WTC11 (cell line): ENCODE data around the gene KIF26A. TPM values are rescaled to one million over a fixed set of nuclear protein-coding genes. Genes with fewer than 3 reads are reported as not detected.

Source experiments
- ATAC-seq: fragments of 200-7000 bp; cut with Tn5 transposase; 2 replicates; pipeline ENCODE4 v1.10.0; 2021; ENCODE audit warnings: mild to moderate bottlenecking, moderate library complexity
- CTCF ChIA-PET: fragments of 300-600 bp; sonication (Branson Sonifier 250); formaldehyde crosslinking; loops from one replicate; lab custom pipeline; 2021; ENCODE audit warnings: antibody characterized with exemption; lab: Charles Lee
- POLR2A ChIA-PET: fragments of 350-600 bp; sonication (Branson Sonifier 250); formaldehyde crosslinking; loops from one replicate; lab custom pipeline; 2021; ENCODE audit warnings: antibody characterized with exemption; lab: Charles Lee
- DNase-seq: peaks from one replicate; pipeline ENCODE4 v3.0.0; 2021; ENCODE audit warnings: low spot score
- H3K27ac Mint-ChIP-seq: 2 replicates; pipeline ENCODE4 v1.8.0; 2021; ENCODE audit warnings: mixed read lengths
- H3K27me3 Mint-ChIP-seq: 2 replicates; pipeline ENCODE4 v1.8.0; 2021; ENCODE audit warnings: low read depth, mild to moderate bottlenecking, moderate library complexity, mixed read lengths
- H3K36me3 Mint-ChIP-seq: 2 replicates; pipeline ENCODE4 v1.8.0; 2021; ENCODE audit warnings: mixed read lengths
- H3K4me1 Mint-ChIP-seq: 2 replicates; pipeline ENCODE4 v1.8.0; 2022; ENCODE audit warnings: mixed read lengths
- H3K4me3 Mint-ChIP-seq: 2 replicates; pipeline ENCODE4 v1.8.0; 2021; ENCODE audit warnings: mild to moderate bottlenecking, moderate library complexity, mixed read lengths
- H3K9me3 Mint-ChIP-seq: 2 replicates; pipeline ENCODE4 v1.8.0; 2021; ENCODE audit warnings: mixed read lengths
- ATF2 ChIP-seq: sonication (generic); formaldehyde crosslinking; IDR thresholded peaks from 2 replicates; pipeline ENCODE4 v1.8.1; 2022; ENCODE audit warnings: low read depth, missing genetic modification reagents, borderline replicate concordance
- CREM ChIP-seq: sonication (generic); formaldehyde crosslinking; IDR thresholded peaks from 2 replicates; pipeline ENCODE4 v1.8.1; 2022; ENCODE audit warnings: mild to moderate bottlenecking, missing genetic modification reagents, moderate library complexity
- E2F4 ChIP-seq: sonication (generic); formaldehyde crosslinking; IDR thresholded peaks from 2 replicates; pipeline ENCODE4 v1.8.1; 2022; ENCODE audit warnings: low read depth, mild to moderate bottlenecking, moderate library complexity, missing genetic modification reagents, borderline replicate concordance
- EMX1 ChIP-seq: fragments of 250-450 bp; sonication (Bioruptor Pico); IDR thresholded peaks from 2 replicates; pipeline ENCODE4 v1.8.0; 2021; ENCODE audit warnings: mild to moderate bottlenecking
- FOXK1 ChIP-seq: sonication (generic); formaldehyde crosslinking; IDR thresholded peaks from 2 replicates; pipeline ENCODE4 v1.8.0; 2022; ENCODE audit warnings: mild to moderate bottlenecking, moderate library complexity, missing genetic modification reagents
- GTF2I ChIP-seq: fragments of 250-450 bp; sonication (Bioruptor Pico); conservative IDR thresholded peaks from 2 replicates; pipeline ENCODE4 v1.4.0; 2021; ENCODE audit warnings: mild to moderate bottlenecking
- HMGXB4 ChIP-seq: sonication (generic); formaldehyde crosslinking; IDR thresholded peaks from 2 replicates; pipeline ENCODE4 v1.8.1; 2023; ENCODE audit warnings: mild to moderate bottlenecking, moderate library complexity, missing genetic modification reagents
- JAZF1 ChIP-seq: fragments of 250-450 bp; sonication (Bioruptor Pico); IDR thresholded peaks from 2 replicates; pipeline ENCODE4 v1.9.0; 2021; ENCODE audit warnings: moderate library complexity, mild to moderate bottlenecking, inconsistent platforms
- KAT7 ChIP-seq: sonication (generic); formaldehyde crosslinking; IDR thresholded peaks from 2 replicates; pipeline ENCODE4 v1.8.1; 2023; ENCODE audit warnings: missing genetic modification reagents, mild to moderate bottlenecking, borderline replicate concordance
- NFYB ChIP-seq: sonication (generic); formaldehyde crosslinking; conservative IDR thresholded peaks from 2 replicates; pipeline ENCODE4 v1.8.0; 2022; ENCODE audit warnings: low read depth, missing genetic modification reagents
- NR2C2 ChIP-seq: sonication (generic); formaldehyde crosslinking; IDR thresholded peaks from 2 replicates; pipeline ENCODE4 v1.8.0; 2022; ENCODE audit warnings: mild to moderate bottlenecking, missing genetic modification reagents
- NR3C1 ChIP-seq: sonication (generic); formaldehyde crosslinking; conservative IDR thresholded peaks from 2 replicates; pipeline ENCODE4 v1.8.1; 2023; ENCODE audit warnings: low read depth, mild to moderate bottlenecking, missing genetic modification reagents
- OVOL2 ChIP-seq: fragments of 250-450 bp; sonication (Bioruptor Pico); IDR thresholded peaks from 2 replicates; pipeline ENCODE4 v1.9.0; 2021; ENCODE audit warnings: mild to moderate bottlenecking, borderline replicate concordance
- RELA ChIP-seq: sonication (generic); formaldehyde crosslinking; IDR thresholded peaks from 2 replicates; pipeline ENCODE4 v1.8.1; 2022; ENCODE audit warnings: missing genetic modification reagents, mild to moderate bottlenecking, borderline replicate concordance
- SMAD3 ChIP-seq: sonication (generic); formaldehyde crosslinking; IDR thresholded peaks from 2 replicates; pipeline ENCODE4 v1.8.0; 2022; ENCODE audit warnings: missing genetic modification reagents, mild to moderate bottlenecking, borderline replicate concordance
- SMAD4 ChIP-seq: sonication (generic); formaldehyde crosslinking; IDR thresholded peaks from 2 replicates; pipeline ENCODE4 v1.8.0; 2022; ENCODE audit warnings: mild to moderate bottlenecking, missing genetic modification reagents
- SOX15 ChIP-seq: fragments of 250-450 bp; sonication (Bioruptor Pico); IDR thresholded peaks from 2 replicates; pipeline ENCODE4 v1.9.0; 2021; ENCODE audit warnings: mild to moderate bottlenecking
- ZNF121 ChIP-seq: sonication (generic); formaldehyde crosslinking; IDR thresholded peaks from 2 replicates; pipeline ENCODE4 v1.8.0; 2023; ENCODE audit warnings: missing genetic modification reagents
- ZNF219 ChIP-seq: sonication (generic); formaldehyde crosslinking; IDR thresholded peaks from 2 replicates; pipeline ENCODE4 v1.8.0; 2023; ENCODE audit warnings: missing genetic modification reagents, mild to moderate bottlenecking, borderline replicate concordance
- ZNF232 ChIP-seq: sonication (generic); formaldehyde crosslinking; IDR thresholded peaks from 2 replicates; pipeline ENCODE4 v1.8.0; 2022; ENCODE audit warnings: mild to moderate bottlenecking, missing genetic modification reagents
- total RNA-seq: library from RNA; stranded (reverse); gene quantifications from 3 replicates; pipeline ENCODE4 v1.2.3, GENCODE V29; 2021
- TF ChIP-seq, protein P1 (sequence below): sonication (generic); formaldehyde crosslinking; IDR thresholded peaks from 2 replicates; pipeline ENCODE4 v1.8.1; 2023; ENCODE audit warnings: mild to moderate bottlenecking, missing genetic modification reagents, moderate library complexity
- TF ChIP-seq, protein P2 (sequence below): sonication (generic); formaldehyde crosslinking; IDR thresholded peaks from 2 replicates; pipeline ENCODE4 v1.8.1; 2022; ENCODE audit warnings: mild to moderate bottlenecking, missing genetic modification reagents, moderate library complexity, borderline replicate concordance

KIF26A gene
- total RNA-seq, 1 experiment from 2014 or later = 53.4 TPM

DNA sequence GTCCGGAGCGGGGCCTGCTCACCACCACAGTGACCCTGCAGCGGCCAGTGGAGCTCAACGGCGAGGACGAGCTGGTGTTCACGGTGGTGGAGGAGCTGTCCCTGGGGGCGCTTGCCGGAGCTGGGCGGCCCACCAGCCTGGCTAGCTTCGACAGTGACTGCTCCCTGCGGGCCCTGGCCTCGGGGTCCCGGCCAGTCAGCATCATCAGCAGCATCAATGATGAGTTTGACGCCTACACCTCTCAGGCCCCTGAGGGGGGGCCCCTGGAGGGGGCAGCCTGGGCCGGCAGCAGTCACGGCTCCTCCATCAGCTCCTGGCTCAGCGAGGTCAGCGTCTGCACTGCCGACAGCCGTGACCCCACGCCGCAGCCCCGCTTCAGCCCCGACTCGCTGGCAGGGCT, 37.4 kb downstream of the KIF26A start (continued):
- TF ChIP-seq NR2C2 (CRISPR knock-in tag) = no peak
- TF ChIP-seq, protein P1, sequence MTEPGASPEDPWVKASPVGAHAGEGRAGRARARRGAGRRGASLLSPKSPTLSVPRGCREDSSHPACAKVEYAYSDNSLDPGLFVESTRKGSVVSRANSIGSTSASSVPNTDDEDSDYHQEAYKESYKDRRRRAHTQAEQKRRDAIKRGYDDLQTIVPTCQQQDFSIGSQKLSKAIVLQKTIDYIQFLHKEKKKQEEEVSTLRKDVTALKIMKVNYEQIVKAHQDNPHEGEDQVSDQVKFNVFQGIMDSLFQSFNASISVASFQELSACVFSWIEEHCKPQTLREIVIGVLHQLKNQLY (CRISPR knock-in tag) = no peak
- no peak for TF ChIP-seq HMGXB4 (CRISPR knock-in tag)
- TF ChIP-seq NR3C1 (CRISPR knock-in tag) = no peak
- TF ChIP-seq, all 79 proteins: peak for 0

DNA sequence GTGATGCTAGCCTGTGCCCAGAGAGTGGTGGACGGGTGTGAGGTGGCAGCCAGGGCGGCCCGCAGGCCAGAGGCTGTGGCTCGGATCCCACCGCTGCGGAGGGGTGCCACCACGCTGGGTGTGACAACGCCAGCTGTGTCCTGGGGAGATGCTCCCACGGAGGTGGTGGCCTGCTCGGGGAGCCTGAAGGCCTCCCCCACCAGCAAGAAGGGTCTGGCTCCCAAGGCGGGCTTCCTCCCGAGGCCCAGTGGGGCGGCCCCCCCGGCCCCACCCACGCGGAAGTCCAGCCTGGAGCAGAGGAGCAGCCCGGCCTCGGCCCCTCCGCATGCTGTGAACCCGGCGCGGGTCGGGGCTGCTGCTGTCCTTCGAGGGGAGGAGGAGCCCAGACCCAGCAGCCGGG, 38.2 kb downstream of the KIF26A start:
- 0 out of 2 replicates have a peak, but pooled peaks cover 2% of the 10 kb centered on the region for H3K4me1 Mint-ChIP-seq
- no peak overlapping the region for H3K4me3 Mint-ChIP-seq
- ChIA-PET POLR2A (no interaction called here), CTCF (no interaction called here)
- no peaks in the 10 kb centered on the region for H3K27me3 Mint-ChIP-seq
- H3K36me3 Mint-ChIP-seq = 0 out of 2 replicates have a peak, but pooled peaks cover 2% of the 10 kb centered on the region
- no peak for DNase-seq
- no peak for ATAC-seq
- no peaks in the 10 kb centered on the region for H3K9me3 Mint-ChIP-seq
- no peak for TF ChIP-seq KAT7 (CRISPR knock-in tag)
- TF ChIP-seq JAZF1 = no peak
- TF ChIP-seq SOX15 (CRISPR knock-in tag) = no peak
- TF ChIP-seq OVOL2 (CRISPR knock-in tag) = no peak
- no peak for TF ChIP-seq ZNF121
- TF ChIP-seq GTF2I (CRISPR knock-in tag) = no peak
- TF ChIP-seq E2F4 (CRISPR knock-in tag) = no peak
- no peak for TF ChIP-seq NFYB (CRISPR knock-in tag)
- no peak for TF ChIP-seq NR2C2 (CRISPR knock-in tag)
- no peak overlapping the region for H3K27ac Mint-ChIP-seq

DNA sequence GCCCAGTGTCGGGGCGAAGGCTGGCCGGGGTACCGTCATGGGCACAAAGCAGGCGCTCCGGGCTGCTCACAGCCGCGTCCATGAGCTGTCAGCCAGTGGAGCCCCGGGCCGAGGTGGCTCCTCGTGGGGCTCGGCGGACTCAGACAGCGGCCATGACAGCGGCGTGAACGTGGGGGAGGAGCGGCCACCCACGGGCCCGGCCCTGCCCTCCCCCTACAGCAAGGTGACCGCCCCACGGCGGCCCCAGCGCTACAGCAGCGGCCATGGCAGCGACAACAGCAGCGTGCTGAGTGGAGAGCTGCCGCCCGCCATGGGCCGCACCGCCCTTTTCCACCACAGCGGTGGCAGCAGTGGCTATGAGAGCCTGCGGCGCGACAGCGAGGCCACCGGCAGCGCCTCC, 39.0 kb downstream of the KIF26A start:
- no peak for DNase-seq
- no peak overlapping the region for H3K4me3 Mint-ChIP-seq
- TF ChIP-seq, protein P2, sequence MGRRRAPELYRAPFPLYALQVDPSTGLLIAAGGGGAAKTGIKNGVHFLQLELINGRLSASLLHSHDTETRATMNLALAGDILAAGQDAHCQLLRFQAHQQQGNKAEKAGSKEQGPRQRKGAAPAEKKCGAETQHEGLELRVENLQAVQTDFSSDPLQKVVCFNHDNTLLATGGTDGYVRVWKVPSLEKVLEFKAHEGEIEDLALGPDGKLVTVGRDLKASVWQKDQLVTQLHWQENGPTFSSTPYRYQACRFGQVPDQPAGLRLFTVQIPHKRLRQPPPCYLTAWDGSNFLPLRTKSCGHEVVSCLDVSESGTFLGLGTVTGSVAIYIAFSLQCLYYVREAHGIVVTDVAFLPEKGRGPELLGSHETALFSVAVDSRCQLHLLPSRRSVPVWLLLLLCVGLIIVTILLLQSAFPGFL = no peak
- no peak for TF ChIP-seq E2F4 (CRISPR knock-in tag)
- TF ChIP-seq OVOL2 (CRISPR knock-in tag) = no peak
- TF ChIP-seq FOXK1 (CRISPR knock-in tag) = no peak
- no peak for TF ChIP-seq CREM
- no peak for TF ChIP-seq RELA (CRISPR knock-in tag)
- TF ChIP-seq ATF2 (CRISPR knock-in tag) = no peak
- TF ChIP-seq SMAD4 (CRISPR knock-in tag) = no peak
- no peak for TF ChIP-seq ZNF219
- TF ChIP-seq ZNF121 = no peak
- no peak for TF ChIP-seq ZNF232 (CRISPR knock-in tag)
- no peak for TF ChIP-seq SMAD3 (CRISPR knock-in tag)
- no peak for TF ChIP-seq EMX1
- CTCF ChIA-PET = interaction anchor here (0.7 to 1.1 kb wide), 2 partner anchors 9 to 82 kb away, joined by 3 to 6 read pairs; no protein-coding TSS in a partner anchor
- peak; percentile 24 for ATAC-seq
- no peaks in the 10 kb centered on the region for H3K4me1 Mint-ChIP-seq
- no peaks in the 10 kb centered on the region for H3K9me3 Mint-ChIP-seq
- POLR2A ChIA-PET = no interaction called here
- no peak overlapping the region for H3K27ac Mint-ChIP-seq
- H3K27me3 Mint-ChIP-seq = no peaks in the 10 kb centered on the region
- 0 out of 2 replicates have a peak, but pooled peaks cover 2% of the 10 kb centered on the region for H3K36me3 Mint-ChIP-seq
